LNCAP (cell line): Measurements from ENCODE around the gene GINS1.

Source experiments
- CTCF ChIP-seq: fragments of 450-650 bp; IDR thresholded peaks from 2 replicates; pipeline ENCODE4 v1.5.1; 2017; ENCODE audit warnings: mild to moderate bottlenecking

Gene GINS1

GRCh38 chr20:25483431-25484132 lies 76.1 kb downstream of the GINS1 start:
- TF ChIP-seq CTCF, result no peak

GRCh38 chr20:25484224-25484846 lies 76.9 kb downstream of the GINS1 start:
- TF ChIP-seq CTCF, result peak; percentile 30; the same call in 1 of the 2 replicates

- no peak for TF ChIP-seq CTCF
Observed at GRCh38 chr20:25484911-25485511, 77.5 kb downstream of the GINS1 start.

GRCh38 chr20:25485872-25486271 lies 78.4 kb downstream of the GINS1 start:
- TF ChIP-seq CTCF, result no peak

GRCh38 chr20:25486377-25486776 lies 78.9 kb downstream of the GINS1 start:
- TF ChIP-seq CTCF, result no peak

GRCh38 chr20:25487306-25487705 lies 79.8 kb downstream of the GINS1 start:
- TF ChIP-seq CTCF, result no peak

- no peak for TF ChIP-seq CTCF
Observed at GRCh38 chr20:25487975-25488374, 80.5 kb downstream of the GINS1 start.
